HG02759 (cell line): ENCODE measurements around the gene HEATR1.
"Not testable (repeated sequence)": the region's sequence is repeated elsewhere in the genome, so short reads cannot be mapped to it uniquely, and the experiment has no call there.

Experiments
- ATAC-seq: cut with Tn5 transposase; IDR thresholded peaks from one replicate; pipeline ENCODE4 v1.9.1; 2021; ENCODE audit warnings: mild to moderate bottlenecking, moderate library complexity; ENCODE audit not compliant: unreplicated experiment

Gene HEATR1

DNA sequence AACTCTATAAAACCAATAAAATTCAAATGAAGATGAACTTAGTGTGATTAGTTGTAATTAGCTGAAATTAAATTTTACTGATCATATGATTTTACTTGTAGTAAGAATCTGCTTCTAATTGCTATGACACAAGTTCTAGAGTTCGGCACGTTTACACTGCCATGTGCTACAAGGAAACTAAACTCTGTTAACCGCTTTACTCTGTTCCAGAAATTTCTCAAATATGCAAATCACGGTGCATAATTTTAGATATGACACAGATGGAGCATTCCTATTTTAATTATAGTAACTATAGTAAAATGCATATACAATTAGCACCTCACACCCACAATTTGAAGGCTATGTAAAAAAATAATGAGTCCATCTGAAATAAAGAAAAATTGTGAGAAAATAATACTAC, 14.8 kb downstream of the HEATR1 start:
- no peak for ATAC-seq

DNA sequence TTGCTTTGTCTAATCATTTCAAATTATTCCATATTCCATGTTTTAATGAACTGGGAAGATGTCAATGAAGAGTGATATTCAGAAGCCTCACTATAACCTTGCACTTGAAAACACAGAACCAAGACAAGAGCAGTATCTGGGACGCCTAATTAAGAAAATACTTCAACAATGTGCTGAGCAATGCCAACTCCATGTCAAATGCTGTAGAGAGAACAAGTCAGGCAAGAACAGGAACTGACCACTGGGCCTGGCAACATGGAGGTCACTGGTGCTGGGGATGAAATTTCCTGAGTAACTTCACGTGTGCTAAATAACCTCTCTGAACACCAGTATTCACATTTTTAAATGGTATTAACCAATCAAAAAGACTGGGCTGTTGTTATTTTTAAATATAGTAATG, 22.8 kb downstream of the HEATR1 start:
- ATAC-seq = no peak

DNA sequence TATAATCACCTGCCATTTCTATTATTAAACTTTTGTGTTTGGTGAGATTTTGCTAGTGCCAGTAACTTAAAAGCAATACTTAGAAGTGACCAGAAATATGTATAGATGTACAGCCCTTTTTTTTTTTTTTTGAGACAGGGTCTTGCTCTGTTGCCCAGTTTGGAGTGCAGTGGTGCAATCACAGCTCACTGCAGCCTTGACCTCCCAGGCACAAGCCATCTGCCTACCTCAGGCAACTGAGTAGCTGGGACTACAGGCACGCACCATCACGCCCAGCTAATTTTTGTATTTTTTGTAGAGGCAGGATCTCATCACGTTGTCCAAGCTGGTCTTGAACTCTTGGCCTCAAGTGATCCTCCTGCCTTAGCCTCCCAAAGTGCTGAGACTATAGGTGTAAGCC, 23.9 kb downstream of the HEATR1 start:
- not testable (repeated sequence) for ATAC-seq

DNA sequence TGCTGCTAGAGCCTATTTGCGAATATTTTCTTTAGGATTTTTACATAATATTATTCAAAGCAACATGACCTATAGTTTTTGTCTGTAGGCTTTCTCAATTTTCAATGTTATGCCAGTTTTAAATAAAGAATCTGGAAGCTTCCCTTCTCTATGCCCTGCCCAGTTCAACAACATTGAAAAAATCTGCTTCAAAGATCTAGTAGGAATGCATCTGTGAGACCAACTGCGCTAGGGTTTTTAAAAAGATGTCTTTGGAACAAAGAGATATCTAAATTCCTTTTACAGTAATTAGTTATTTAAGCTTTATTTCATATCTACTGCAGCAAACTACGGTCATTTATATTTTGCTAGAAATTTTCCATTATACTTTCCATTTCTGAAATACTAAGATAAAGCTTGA, 25.7 kb downstream of the HEATR1 start:
- no peak for ATAC-seq

DNA sequence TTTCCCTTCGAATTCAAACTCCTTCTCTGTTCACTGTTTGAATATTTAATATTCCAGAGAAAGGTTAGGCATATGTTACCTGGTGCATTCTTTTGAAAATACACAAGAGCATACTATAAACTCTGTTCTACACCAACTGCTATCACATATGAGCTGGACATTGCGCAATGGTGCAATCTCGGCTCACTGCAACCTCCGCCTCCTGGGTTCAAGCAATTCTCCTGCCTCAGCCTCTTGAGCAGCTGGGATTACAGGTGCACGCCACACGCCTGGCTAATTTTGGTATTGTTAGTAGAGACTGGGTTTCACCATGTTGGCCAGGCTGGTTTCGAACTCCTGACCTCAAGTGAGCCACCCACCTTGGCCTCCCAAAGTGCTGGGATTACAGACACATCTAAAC, 27.3 kb downstream of the HEATR1 start:
- ATAC-seq = not testable (repeated sequence)

DNA sequence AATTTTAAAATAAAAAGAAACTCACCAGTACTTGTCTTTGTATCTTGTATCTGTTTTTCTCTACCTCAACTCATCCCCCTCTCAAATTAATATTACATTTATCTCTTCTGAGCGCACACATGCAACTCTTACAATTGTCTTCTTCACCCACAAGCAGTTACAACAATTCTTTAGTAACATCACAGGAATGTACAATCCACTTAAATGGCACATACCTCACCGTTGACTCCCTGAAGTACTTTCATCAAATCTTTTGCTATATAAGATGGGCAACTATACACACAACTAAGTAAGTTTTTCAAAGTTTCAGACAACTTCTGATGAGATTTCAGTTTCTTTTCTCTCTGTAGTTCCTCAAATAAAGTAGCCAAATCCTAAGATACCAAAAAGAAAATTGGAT, 28.3 kb downstream of the HEATR1 start:
- no peak for ATAC-seq

DNA sequence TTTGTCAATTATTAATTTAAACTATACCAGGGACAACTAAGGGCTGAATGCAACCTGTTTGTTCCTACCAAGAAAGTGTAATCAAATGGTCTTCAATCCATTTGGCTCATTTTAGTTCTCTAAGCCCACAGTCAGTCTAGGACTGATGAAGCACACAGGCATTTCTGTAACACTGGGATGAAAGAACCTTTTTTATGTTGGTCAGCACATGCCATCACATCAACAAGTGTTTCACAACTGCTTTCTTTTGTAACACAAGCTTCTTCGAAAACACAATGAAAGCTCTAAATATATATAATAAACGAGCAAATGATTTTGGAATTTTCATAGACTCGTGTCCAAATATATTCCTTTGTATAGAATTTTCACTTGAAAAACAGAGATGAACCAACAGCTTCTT, 28.8 kb downstream of the HEATR1 start:
- ATAC-seq = no peak

DNA sequence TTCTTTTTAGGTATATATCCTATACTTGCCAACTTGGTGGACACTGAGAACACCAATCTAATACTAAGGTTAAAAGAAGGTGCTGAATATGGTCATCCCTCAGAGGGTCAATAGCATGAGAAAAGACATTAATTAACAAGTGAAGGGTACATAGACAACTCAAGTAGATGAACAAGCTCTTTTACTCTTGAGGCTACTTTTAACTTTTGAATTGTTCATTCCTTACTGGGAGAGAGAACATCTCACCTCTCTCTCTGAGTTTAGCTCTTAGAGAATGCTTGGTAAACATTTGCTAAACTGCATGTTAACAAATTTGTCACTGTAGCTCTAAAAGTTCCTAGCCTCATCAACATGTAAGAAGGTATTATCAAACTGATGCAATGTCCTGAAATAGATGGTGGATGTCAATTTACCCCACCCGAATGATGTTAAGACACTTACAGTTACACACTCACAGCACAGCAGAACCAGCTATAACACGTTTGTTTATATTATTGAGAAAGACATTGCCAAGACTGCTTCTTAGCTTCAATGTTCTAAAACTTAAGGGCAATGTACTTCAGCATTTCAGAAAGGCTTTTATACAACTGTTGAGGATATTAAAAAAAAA, 35.9 kb downstream of the HEATR1 start:
- ATAC-seq = no peak

DNA sequence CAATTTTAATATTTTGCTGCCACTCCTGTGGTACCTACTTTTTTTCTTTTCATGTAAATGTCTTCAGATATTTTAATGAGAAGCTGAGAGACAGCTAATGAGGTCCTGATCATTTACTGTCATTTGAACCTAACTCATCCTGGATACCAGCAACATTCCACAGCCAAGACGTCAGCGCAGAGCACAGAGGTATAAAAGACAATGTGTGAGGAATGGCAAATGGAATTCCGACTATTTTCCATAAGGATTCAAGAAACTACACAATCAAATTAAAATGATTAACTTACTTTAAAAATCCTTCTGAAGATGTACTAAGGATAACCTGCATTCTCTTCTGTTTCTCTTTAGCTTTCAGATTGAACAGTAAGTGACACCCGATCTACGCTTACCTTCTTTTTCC, 38.8 kb downstream of the HEATR1 start:
- ATAC-seq = no peak

DNA sequence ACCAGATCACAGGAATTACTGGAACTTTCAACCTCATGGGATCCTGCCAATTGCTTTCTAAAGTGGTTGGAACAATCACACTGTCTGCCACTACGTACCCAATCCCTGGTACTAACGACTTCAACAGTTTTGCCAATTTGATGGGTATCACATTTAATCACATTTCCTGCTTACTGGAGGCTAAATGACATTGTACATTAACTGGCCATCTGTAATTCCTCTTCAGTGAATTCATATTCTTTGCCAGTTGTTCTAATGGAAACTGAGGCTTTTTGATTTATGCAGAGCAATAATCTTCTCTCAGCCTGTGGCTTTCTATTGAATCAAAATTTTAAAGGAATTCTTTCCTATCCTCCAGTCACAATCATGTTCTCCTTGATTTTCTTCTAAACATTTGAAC, 42.3 kb downstream of the HEATR1 start:
- no peak for ATAC-seq

DNA sequence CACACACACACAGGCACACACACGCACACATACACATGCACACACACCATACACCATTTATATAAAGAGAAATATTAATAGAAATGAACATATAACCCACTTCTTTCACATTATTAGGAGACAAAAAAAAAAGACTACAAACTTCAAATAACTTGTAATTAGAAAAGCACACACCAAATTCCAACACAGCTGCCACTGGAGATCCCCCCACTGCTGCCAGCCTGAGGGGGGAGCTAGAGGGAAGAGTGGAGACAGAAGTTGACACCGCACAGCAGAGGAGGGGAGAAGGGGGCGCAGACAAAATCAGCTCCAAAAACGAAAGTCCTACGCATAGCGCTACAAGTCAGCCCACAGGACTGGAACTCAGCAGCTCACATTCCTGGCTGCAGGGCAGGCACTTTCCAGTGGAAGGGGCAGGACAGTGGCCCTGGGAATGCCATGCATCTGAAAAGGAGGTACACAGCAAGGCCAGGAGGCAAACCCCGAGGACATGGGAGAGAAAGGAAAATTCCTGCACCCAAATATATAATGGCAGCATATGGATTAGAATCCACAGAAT, 44.0 kb downstream of the HEATR1 start:
- ATAC-seq = no peak

DNA sequence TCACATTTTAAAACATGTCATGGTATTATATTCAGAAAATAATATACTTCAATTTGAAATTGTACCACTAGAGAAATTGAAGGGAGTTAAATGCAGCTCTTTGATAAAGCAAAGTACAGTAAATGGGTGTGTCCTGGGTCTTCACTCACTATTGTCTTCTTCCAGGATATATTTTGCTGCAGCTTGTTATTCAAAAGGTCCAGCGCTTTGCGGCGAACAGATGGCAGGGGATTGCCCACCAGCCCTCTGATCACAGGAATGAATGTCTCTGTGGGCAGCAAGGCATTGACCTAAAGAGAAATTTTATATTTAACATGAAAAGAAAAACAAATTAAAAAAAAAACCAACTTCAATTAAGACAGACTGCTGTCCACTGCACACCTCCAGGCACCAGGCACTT, 45.5 kb downstream of the HEATR1 start:
- ATAC-seq = no peak

DNA sequence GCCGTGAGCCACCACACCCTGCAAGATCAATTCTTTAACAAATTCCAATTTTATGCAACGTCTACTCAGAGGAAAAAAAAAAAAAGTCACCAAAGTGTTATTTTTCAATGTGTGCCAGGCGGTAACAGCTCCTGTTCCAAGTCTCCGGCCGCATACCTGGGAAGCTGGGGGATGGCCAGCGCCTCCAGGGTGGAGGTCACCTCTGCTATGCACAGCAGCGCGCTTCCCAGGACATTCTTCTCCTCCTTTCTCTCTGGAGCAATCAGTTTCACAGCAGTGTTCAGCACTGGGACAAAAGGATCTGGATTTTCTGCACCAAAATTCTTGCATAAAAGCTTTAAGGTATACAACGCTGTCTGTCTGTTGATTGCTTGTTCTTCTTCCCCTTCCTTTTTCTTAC, 46.2 kb downstream of the HEATR1 start:
- ATAC-seq = no peak

DNA sequence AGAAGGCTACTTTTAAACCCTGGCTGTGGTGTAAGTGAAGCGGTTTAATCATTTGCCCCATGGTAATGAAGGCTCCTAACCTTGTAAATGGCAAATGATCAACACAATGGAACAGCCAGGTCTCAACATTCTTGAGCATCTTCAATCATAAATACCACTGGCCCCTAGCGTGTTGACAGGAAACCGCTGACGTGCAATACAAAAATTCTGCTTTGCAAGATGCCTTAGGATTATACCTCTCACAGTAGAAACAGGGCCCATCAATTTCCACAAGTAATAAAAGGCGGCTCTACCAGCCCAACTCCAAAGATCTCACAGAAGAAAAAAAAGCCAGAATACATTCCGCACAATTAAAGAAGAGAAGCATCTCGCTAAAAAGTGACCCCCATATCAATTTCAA, 47.7 kb downstream of the HEATR1 start:
- ATAC-seq = no peak

DNA sequence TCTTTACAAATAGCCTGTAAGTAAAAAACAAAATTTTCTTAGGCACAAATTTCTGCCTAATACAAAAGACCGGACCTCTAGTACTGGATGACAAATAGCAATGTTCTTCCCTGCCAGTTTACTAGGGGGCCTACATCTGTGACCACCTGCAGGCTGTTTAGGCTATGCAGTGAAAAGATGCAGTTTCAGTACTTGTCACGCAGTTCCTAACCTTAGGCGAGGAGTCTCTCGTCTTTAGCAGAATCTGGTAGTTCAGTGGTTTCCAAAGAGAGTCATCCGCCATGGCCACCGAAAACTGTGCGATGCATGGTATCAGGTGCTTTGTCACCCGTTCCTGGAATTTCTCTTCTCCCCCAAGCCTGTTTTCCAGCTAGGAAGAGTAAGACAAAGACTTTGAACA, 50.9 kb downstream of the HEATR1 start:
- ATAC-seq = no peak

DNA sequence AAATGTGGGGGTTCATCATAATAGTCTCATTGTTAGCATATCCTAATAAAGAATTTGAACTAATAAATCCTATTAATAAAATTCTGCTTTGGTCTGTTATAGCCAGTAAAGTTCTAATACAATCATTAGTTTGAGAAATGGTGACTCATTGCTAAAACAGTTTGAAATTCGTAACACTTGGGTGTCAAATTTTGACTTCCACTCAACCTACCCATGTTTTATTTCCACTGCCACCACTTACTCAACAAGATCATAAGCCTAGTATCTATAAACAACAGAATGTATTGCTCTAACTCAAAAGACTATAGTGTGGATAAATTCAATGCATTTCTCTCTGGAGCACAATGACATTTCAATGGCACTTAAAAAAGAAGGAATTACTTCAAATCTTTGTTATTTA, 51.4 kb downstream of the HEATR1 start:
- ATAC-seq = no peak

DNA sequence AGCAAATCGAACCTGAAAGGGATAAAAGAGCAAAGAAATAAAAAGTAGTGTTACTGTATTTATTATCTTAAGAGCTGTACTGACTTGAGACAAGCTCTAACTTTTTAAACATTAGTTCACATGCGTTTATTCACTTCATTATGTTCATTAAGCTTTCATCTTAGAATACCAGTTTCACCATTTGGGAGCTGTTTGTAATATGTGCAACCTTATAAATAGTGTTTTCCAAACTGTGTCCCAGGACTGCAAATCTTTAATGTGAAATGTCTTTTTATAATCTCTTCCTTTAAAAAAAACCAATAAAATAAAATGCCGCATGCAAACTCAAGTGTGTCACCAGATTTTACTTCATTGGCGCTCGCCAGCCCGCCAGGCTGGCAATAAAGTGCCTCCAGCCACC, 52.2 kb downstream of the HEATR1 start:
- ATAC-seq = no peak

DNA sequence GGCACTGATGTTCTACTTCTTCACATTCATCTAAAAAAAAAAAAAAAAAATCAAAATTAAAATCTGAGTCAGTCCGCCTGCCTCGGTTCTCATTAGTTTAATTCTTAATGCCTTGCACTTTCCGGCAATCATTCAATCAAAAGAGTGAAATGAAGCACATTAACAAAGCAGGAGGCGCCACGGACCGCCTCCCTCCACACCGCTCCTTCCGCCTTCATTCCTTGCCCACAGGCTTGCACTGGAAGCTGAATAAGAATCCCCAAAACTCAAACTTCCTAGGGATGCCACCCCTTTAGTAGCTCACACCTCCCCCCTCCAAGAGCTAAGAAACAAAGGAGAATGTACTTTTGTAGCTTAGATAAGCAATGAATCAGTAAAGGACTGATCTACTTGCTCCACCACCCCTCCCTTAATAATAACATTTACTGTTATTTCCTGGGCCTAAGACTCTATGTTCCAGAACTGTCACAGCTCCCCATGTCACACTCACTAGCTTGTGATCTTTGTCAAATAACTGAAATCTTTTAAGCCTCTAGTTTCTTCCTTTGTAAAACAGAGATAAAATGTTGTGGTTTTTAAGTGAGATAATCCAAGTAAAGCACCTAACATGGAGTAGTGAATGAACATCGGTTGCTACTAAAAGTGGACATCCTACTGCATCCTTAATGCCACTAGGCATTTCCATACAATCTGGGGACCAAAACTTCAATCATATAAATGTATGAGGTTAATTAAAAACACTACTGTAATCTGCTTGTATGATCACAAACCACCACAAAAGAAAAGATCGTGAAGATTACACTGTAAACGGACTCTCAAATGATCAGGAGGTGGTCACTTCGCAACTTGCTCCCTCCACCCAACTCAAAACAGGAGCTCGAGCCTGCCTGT, 53.1 kb downstream of the HEATR1 start:
- ATAC-seq = no peak

DNA sequence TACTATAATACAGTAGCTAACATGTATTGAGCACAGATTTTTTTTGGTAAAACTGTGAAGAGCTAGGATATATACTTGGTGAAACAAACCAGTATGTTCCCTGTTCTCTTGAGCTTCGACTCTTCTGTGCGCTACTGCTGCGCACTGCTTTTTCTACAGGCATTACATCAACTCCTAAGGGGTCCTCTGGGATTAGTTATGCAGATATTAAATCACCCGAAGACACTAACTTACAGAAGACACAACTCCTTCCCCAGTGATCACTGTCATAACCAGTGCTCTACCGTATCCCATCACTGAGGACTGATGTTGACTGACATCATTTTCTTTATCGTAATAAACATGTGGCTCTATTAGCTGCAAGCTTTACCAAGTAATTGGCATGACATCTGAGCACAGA, 55.9 kb downstream of the HEATR1 start:
- ATAC-seq = no peak

DNA sequence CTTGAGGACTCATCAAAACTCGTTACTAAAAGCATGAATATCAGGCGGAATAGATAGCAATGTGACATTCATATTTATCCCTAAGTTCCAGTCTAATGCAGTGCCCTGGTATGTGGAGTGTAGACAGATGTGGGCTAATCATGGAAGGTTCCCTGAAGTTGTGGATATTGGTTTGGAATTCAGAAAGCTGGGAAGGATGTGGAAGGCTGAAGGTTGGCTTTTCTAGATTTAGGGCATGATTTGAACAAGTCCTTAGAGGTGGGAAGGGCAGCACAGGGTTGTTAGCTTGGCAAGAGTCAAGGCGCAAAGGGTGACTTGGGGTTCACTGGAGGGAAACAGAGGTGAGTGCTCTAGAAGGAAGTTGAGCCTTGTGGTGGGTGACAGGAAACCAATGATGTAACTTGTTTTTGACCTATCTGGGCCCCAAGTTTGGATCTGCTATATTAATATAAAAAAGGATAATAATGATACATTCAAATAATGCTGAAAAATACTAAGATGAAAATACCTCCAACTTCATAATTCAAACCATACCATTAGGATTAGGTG, 58.6 kb downstream of the HEATR1 start:
- ATAC-seq = no peak

DNA sequence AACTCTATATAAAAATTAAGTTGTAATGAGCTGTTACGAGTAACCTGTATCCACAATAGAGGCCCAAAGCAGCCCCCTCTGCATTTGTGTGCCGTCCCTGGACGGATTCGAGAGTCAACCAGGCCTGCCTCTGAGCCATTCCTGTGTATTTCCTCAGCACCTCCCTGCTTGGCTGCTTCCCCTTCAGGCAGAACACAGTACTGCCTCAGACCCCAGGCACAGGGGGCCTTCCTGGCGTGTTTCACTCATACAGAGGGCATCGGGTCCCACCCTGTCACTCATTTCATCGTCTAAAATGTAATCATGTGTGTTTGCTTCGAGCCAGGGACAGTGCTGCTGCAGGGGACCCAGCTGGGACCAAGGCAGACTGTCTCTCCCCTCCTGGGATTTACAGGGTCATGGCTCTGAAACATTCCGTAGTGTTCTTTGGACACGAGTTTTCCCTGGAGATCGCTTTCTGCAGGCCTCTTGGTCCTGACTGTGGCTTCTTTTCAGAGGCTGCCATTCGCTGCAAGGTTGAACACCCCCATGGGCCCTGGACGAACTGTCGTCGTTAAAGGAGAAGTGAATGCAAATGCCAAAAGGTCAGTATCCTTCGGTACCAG, 61.1 kb downstream of the HEATR1 start:
- ATAC-seq = no peak

DNA sequence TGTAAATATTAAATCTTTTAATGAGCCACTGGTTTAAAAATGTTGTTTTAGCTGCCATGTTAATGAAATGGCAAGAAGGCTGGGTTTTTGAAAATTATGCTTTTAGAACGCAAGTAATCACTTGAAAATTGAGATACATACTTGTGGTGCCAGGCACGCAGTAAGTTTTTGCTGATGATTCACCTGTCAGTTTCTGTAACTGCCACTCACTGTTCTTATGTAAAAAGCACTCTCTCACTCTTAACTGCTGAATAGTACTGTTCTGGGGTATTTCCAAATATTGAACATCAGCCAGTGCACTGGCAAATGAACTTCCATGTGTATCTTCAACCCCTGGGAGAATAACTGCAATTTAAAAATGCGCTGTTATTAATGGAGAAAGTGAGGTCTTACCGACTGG, 62.6 kb downstream of the HEATR1 start:
- ATAC-seq = no peak
